ENCODE results near the gene GPC5. TPM values are rescaled to one million over a fixed set of nuclear protein-coding genes. Genes with fewer than 3 reads are reported as not detected.
"Not testable (repeated sequence)": the region's sequence is repeated elsewhere in the genome, so short reads cannot be mapped to it uniquely, and the experiment has no call there.

GPC5 gene
- total RNA-seq, 1 donor from 2014 or later, result 10.2 TPM

DNA sequence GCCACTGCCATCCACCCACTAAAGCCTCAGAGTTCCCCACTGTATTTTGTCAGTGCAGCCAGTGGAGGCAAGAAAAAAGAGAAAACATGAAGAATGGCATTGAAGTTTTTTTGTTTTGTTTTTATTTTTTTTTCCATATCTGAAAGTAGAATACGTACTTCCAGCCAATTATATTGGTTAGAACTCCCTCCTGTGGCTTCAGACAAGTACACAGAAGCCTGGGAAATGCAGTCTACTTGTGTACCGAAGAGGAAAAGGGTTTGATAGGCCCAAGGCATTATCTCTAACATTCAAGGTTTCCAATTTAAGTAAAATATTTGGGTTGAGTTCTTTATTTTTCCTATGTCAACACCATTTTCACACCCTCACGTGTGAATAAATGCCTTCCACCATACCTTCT lies 1131.9 kb downstream of the GPC5 start:
- Mint-ChIP-seq H3K9me3 (ENCODE audit: unreplicated experiment) (no peaks in the 10 kb centered on the region), H3K4me1 (ENCODE audit: low read depth, unreplicated experiment) (no peaks in the 10 kb centered on the region), H3K27me3 (ENCODE audit: unreplicated experiment) (no peaks in the 10 kb centered on the region), H3K36me3 (ENCODE audit: unreplicated experiment) (no peaks in the 10 kb centered on the region), H3K4me3 (ENCODE audit: unreplicated experiment) (no peak overlapping the region), H3K27ac (ENCODE audit: unreplicated experiment) (no peak overlapping the region)
- TF ChIP-seq, protein P1, sequence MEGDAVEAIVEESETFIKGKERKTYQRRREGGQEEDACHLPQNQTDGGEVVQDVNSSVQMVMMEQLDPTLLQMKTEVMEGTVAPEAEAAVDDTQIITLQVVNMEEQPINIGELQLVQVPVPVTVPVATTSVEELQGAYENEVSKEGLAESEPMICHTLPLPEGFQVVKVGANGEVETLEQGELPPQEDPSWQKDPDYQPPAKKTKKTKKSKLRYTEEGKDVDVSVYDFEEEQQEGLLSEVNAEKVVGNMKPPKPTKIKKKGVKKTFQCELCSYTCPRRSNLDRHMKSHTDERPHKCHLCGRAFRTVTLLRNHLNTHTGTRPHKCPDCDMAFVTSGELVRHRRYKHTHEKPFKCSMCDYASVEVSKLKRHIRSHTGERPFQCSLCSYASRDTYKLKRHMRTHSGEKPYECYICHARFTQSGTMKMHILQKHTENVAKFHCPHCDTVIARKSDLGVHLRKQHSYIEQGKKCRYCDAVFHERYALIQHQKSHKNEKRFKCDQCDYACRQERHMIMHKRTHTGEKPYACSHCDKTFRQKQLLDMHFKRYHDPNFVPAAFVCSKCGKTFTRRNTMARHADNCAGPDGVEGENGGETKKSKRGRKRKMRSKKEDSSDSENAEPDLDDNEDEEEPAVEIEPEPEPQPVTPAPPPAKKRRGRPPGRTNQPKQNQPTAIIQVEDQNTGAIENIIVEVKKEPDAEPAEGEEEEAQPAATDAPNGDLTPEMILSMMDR (IDR thresholded peaks at IDR 0.05; ENCODE audit: partially characterized antibody, unreplicated experiment), result no peak
- no peak for DNase-seq

DNA sequence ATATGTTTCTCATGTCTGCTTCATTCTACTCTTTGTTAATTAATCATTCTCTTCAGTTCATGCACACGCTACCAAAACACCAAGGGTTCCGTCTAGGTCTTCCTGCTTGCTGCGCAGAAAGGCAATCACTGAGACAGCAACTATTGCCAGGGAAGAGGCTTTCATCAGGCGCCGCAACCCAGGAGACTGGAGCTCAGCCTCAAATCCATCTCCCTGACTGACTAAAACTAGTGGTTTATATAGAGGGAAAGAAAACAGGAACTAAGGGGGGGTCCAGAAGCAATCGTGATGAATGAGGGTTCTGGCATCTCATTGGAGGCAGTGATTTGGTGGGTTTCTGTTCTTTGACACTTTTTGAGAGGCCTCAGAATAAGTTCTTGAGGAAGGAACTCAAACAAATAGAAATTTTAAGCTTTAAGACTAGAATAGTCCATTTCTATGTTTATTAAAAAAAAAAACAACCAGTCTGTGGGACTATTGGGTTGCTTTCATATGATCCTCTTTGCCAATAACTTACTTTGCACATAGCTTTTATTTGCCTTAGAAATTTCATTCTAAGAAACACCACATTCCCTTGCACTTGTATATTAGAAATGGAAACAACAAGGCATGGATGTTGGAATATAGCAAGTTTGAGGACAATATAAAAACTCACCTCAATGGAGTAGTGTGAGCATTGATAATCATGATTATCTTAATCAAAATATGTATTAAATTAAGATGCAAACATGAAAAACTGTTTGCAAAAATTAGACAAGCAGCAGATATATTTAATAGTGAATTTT lies 1137.0 kb downstream of the GPC5 start:
- no peak for DNase-seq
- no peaks in the 10 kb centered on the region for H3K4me1 Mint-ChIP-seq (ENCODE audit: low read depth, unreplicated experiment)
- H3K27ac Mint-ChIP-seq (ENCODE audit: unreplicated experiment), result no peak overlapping the region
- no peak overlapping the region for H3K4me3 Mint-ChIP-seq (ENCODE audit: unreplicated experiment)
- TF ChIP-seq, protein P1 (IDR thresholded peaks at IDR 0.05; ENCODE audit: partially characterized antibody, unreplicated experiment), result no peak
- peaks cover 1% of the 10 kb centered on the region for H3K9me3 Mint-ChIP-seq (ENCODE audit: unreplicated experiment)
- no peaks in the 10 kb centered on the region for H3K36me3 Mint-ChIP-seq (ENCODE audit: unreplicated experiment)
- H3K27me3 Mint-ChIP-seq (ENCODE audit: unreplicated experiment), result peaks cover 1% of the 10 kb centered on the region

DNA sequence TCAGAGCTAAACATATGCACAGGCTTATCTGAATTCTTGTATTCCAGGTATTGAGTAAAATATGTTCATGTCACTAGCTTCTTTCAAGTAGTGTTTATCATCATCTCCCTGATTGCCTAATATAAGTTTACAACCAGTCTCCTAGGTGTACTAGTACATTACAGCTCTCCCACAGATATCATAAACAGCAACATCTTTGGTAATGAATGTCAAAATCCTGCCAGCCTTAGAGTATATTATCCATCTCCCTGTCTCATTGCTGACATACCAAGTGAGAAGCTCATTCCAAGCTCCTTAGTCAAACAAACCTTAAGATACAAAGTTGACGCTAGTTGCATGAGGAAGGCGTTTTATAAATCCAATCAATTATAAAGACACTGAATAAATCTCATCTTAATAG lies 1139.0 kb downstream of the GPC5 start:
- peaks cover 1% of the 10 kb centered on the region for H3K27me3 Mint-ChIP-seq (ENCODE audit: unreplicated experiment)
- no peaks in the 10 kb centered on the region for H3K4me1 Mint-ChIP-seq (ENCODE audit: low read depth, unreplicated experiment)
- no peak overlapping the region for H3K4me3 Mint-ChIP-seq (ENCODE audit: unreplicated experiment)
- TF ChIP-seq, protein P1 (IDR thresholded peaks at IDR 0.05; ENCODE audit: partially characterized antibody, unreplicated experiment), result no peak
- no peak overlapping the region for H3K27ac Mint-ChIP-seq (ENCODE audit: unreplicated experiment)
- no peaks in the 10 kb centered on the region for H3K36me3 Mint-ChIP-seq (ENCODE audit: unreplicated experiment)
- no peak for DNase-seq
- peaks cover 1% of the 10 kb centered on the region for H3K9me3 Mint-ChIP-seq (ENCODE audit: unreplicated experiment)

DNA sequence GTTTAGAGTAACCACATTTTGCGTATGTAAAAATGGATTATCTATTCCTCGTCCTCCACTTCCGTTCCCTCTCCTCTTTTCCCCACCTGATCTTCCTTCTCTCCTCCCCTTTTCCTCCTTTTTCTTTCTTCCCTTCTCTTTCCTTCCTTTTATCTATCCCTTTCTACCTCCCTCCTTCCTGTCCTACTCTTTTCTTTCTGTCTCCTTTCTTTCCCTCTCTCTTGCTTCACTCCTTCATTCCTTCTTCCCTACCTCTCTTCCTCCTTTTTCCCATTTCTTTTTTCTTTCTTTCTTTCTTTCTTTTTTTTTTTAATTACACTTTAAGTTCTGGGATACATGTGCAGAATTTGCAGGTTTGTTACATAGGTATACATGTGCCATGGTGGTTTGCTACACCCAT lies 1139.7 kb downstream of the GPC5 start:
- peaks cover 1% of the 10 kb centered on the region for H3K27me3 Mint-ChIP-seq (ENCODE audit: unreplicated experiment)
- DNase-seq, result no peak
- no peaks in the 10 kb centered on the region for H3K4me1 Mint-ChIP-seq (ENCODE audit: low read depth, unreplicated experiment)
- TF ChIP-seq, protein P1 (IDR thresholded peaks at IDR 0.05; ENCODE audit: partially characterized antibody, unreplicated experiment), result no peak
- no peaks in the 10 kb centered on the region for H3K36me3 Mint-ChIP-seq (ENCODE audit: unreplicated experiment)
- H3K4me3 Mint-ChIP-seq (ENCODE audit: unreplicated experiment), result no peak overlapping the region
- H3K9me3 Mint-ChIP-seq (ENCODE audit: unreplicated experiment), result peaks cover 1% of the 10 kb centered on the region
- no peak overlapping the region for H3K27ac Mint-ChIP-seq (ENCODE audit: unreplicated experiment)

DNA sequence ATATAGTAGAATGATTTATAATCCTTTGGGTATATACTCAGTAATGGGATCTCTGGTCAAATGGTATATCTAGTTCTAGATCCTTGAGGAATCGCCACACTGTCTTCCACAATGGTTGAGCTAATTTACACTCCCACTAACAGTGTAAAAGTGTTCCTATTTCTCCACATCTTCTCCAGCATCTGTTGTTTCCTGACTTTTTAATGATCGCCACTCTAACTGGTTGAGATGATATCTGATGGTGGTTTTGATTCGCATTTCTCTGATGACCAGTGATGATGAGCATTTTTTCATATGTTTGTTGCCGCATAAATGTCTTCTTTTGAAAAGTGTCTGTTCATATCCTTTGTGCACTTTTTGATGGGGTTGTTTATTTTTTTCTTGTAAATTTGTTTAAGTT lies 1140.7 kb downstream of the GPC5 start:
- H3K27me3 Mint-ChIP-seq (ENCODE audit: unreplicated experiment); H3K27ac Mint-ChIP-seq (ENCODE audit: unreplicated experiment); H3K36me3 Mint-ChIP-seq (ENCODE audit: unreplicated experiment); H3K9me3 Mint-ChIP-seq (ENCODE audit: unreplicated experiment); H3K4me3 Mint-ChIP-seq (ENCODE audit: unreplicated experiment); H3K4me1 Mint-ChIP-seq (ENCODE audit: low read depth, unreplicated experiment); DNase-seq: not testable (repeated sequence)

All from glutamatergic neuron (in vitro differentiated cells).